ENCODE data around the gene SCUBE3.

- TF ChIP-seq EZH2phosphoT487 (conservative IDR thresholded peaks at IDR 0.05; ENCODE audit: low read length) (no peak), CTCF (IDR thresholded peaks at IDR 0.05; ENCODE audit: insufficient read depth, low read length, poor library complexity, severe bottlenecking) (no peak)
These were observed 21.1 kb downstream of the SCUBE3 start for GRCh38 chr6:35234901-35235300.
